Gastrocnemius medialis (tissue), 4 donors: Measurements from ENCODE around the gene NCCRP1. TPM values are rescaled to one million over a fixed set of nuclear protein-coding genes. Genes with fewer than 3 reads are reported as not detected.

Experiments used
- ATAC-seq, 2 donors: fragments of 150-250 bp; one replicate each; pipeline ENCODE4 v1.9.1; 2016
- DNase-seq, 2 donors: peaks; one replicate each; pipeline ENCODE4 v3.0.0-alpha.2; 2019
- H3K27ac ChIP-seq, 4 donors: fragments of 200-600 bp; sonication (generic); 1 replicate in 1 of 4; 2 replicates in 3 of 4; pipeline ENCODE4 v1.5.1; 2016 to 2018; ENCODE audit warnings: mild to moderate bottlenecking in 2 of 4, moderate library complexity in 1 of 4
- H3K27me3 ChIP-seq, 3 donors: fragments of 200-600 bp; sonication (generic) in 2 of 3; 1 replicate in 1 of 3; 2 replicates in 2 of 3; pipeline versions ENCODE4 v1.5.1 to v1.6.0; 2016 to 2019; ENCODE audit warnings: mild to moderate bottlenecking in 1 of 3, moderate library complexity in 1 of 3
- H3K36me3 ChIP-seq, 2 donors: fragments of 200-600 bp; sonication (generic) in 1 of 2; one replicate each; pipeline ENCODE4 v1.5.1; 2017 to 2018
- H3K4me1 ChIP-seq, 2 donors: fragments of 200-600 bp; sonication (generic) in 1 of 2; one replicate each; pipeline ENCODE4 v1.5.1; 2016 to 2017; ENCODE audit warnings: mild to moderate bottlenecking in 2 of 2
- H3K4me3 ChIP-seq, 4 donors: fragments of 200-600 bp; sonication (generic) in 3 of 4; 1 replicate in 1 of 4; 2 replicates in 3 of 4; pipeline ENCODE4 v1.5.1; 2016 to 2019; ENCODE audit warnings: mild to moderate bottlenecking in 2 of 4
- H3K9me3 ChIP-seq, 3 donors: fragments of 200-600 bp; sonication (generic) in 2 of 3; 1 replicate in 1 of 3; 2 replicates in 2 of 3; pipeline ENCODE4 v1.5.1; 2016 to 2019
- POLR2A ChIP-seq, 2 donors: fragments of 450-650 bp; IDR thresholded peaks; one replicate each; pipeline ENCODE4 v1.6.1; 2017; ENCODE audit warnings: antibody characterized with exemption in 2 of 2, mild to moderate bottlenecking in 2 of 2, moderate library complexity in 2 of 2
- in situ Hi-C, 4 donors: fragments of 200-750 bp; cut with MboI; loops; one replicate each; pipeline versions ENCODE4 v1.15.0 to v1.8.0; 2017; ENCODE audit warnings: low sequenced_read_pairs in 4 of 4
- intact Hi-C: fragments of 100-400 bp; cut with DNase I; formaldehyde crosslinking; loops from one replicate; pipeline ENCODE4 v1.15.1; 2023; ENCODE audit warnings: low total_unique reads
- total RNA-seq, 4 donors: library from RNA; depleted of rRNA; stranded (reverse); fragments of >200 nt; gene quantifications; one replicate each; pipeline versions ENCODE4 v1.1.0 to v1.2.3, GENCODE V29; 2016
- TF ChIP-seq, protein P1 (sequence below), 5 experiments: fragments of 450-650 bp in 3 of 5; fragments of 200-600 bp in 2 of 5; sonication (generic) in 2 of 5; IDR thresholded peaks in 4 of 5; conservative IDR thresholded peaks in 1 of 5; 1 replicate in 4 of 5; 2 replicates in 1 of 5; pipeline ENCODE4 v1.5.1; 2016 to 2019; ENCODE audit warnings: antibody characterized with exemption in 5 of 5, mild to moderate bottlenecking in 3 of 5, moderate library complexity in 3 of 5

Gene NCCRP1
- total RNA-seq, 4 donors from 2014 or later = not detected

DNA sequence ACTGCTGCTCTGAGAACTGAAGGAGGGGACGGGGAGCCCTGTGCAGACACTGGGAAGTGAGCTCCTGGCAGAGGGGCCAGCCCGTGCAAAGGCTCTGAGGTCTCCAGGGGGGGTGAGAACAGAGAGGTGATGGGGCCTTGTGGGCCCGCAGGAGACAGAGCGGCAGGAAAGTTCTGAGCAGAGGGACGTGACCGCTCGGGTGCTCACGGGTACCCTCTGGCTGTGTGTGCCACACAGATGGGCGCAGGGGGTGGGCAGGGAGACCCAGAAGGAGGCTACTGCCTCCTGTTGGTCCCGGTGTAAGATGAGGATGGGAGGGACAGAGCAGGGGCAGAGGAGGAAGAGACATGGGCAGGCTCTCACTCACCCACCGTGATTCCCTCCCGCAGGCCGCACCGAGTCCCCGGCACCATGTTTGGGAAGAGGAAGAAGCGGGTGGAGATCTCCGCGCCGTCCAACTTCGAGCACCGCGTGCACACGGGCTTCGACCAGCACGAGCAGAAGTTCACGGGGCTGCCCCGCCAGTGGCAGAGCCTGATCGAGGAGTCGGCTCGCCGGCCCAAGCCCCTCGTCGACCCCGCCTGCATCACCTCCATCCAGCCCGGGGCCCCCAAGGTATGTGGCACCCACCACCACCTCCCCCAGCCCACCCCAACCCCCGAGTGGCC is 27.5 kb upstream of the NCCRP1 start:
- DNase-seq (no peak), ATAC-seq (no peak)
- Histone ChIP-seq H3K9me3 (no peaks in the 10 kb centered on the region), H3K27me3 (no peaks in the 10 kb centered on the region), H3K27ac (no peak overlapping the region), H3K4me1 (no peaks in the 10 kb centered on the region), H3K4me3 (no peak overlapping the region), H3K36me3 (no peaks in the 10 kb centered on the region)
- in situ Hi-C loops = no loop called here
- intact Hi-C loops = no loop called here
- TF ChIP-seq, protein P1, sequence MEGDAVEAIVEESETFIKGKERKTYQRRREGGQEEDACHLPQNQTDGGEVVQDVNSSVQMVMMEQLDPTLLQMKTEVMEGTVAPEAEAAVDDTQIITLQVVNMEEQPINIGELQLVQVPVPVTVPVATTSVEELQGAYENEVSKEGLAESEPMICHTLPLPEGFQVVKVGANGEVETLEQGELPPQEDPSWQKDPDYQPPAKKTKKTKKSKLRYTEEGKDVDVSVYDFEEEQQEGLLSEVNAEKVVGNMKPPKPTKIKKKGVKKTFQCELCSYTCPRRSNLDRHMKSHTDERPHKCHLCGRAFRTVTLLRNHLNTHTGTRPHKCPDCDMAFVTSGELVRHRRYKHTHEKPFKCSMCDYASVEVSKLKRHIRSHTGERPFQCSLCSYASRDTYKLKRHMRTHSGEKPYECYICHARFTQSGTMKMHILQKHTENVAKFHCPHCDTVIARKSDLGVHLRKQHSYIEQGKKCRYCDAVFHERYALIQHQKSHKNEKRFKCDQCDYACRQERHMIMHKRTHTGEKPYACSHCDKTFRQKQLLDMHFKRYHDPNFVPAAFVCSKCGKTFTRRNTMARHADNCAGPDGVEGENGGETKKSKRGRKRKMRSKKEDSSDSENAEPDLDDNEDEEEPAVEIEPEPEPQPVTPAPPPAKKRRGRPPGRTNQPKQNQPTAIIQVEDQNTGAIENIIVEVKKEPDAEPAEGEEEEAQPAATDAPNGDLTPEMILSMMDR (IDR thresholded peaks at IDR 0.05 in 4 of 5, conservative IDR thresholded peaks at IDR 0.05 in 1 of 5) = no peak
- no peak for TF ChIP-seq POLR2A (IDR thresholded peaks at IDR 0.05)

DNA sequence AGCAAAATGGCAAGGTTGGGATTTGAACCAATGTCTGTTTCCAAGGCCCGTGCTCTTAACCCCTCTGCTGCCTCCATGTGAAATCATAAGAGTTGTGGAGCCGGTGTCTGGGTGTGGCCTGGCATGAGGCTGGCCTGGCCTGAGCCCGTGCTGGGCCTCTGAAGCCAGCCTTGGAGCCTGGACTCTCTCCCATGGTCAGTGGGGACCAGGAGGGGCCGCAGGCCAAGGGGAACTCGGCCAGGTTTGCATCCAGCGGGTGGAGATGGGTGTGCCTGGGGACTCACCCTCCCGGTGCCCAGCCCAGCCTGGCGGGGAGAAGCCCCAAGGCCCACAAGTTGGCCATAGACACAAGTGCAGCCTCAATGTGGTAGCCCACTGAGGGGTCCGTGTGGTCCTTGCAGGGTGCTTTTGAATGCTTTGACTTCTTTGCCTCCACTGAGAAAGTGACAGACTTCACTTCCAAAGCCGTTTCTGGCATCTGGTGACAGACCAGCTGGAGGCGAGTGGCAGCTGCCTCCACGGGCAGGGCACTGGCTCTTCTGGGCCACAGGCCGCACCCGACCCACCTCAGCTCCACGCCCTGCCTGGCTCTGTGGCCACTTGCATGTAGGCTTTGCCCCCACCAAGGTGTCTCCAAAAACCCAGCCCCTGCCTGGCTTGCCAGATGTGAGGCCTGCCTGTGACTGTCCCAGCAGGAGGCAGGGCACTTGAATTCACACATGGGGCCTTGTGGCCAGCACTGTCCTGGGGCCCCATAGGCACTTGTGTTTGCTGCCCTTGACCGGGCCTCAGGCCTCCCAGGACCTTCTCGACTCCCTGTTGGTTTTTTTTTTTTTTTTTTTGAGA is 26.2 kb upstream of the NCCRP1 start:
- TF ChIP-seq, protein P1 (IDR thresholded peaks at IDR 0.05 in 4 of 5, conservative IDR thresholded peaks at IDR 0.05 in 1 of 5) = no peak
- no peak for TF ChIP-seq POLR2A (IDR thresholded peaks at IDR 0.05)
- in situ Hi-C loops = no loop called here
- ATAC-seq = no peak
- Histone ChIP-seq H3K27me3 (no peaks in the 10 kb centered on the region), H3K36me3 (no peaks in the 10 kb centered on the region), H3K4me3 (no peak overlapping the region), H3K27ac (no peak overlapping the region), H3K4me1 (no peaks in the 10 kb centered on the region), H3K9me3 (no peaks in the 10 kb centered on the region)
- intact Hi-C loops = no loop called here
- DNase-seq = no peak

DNA sequence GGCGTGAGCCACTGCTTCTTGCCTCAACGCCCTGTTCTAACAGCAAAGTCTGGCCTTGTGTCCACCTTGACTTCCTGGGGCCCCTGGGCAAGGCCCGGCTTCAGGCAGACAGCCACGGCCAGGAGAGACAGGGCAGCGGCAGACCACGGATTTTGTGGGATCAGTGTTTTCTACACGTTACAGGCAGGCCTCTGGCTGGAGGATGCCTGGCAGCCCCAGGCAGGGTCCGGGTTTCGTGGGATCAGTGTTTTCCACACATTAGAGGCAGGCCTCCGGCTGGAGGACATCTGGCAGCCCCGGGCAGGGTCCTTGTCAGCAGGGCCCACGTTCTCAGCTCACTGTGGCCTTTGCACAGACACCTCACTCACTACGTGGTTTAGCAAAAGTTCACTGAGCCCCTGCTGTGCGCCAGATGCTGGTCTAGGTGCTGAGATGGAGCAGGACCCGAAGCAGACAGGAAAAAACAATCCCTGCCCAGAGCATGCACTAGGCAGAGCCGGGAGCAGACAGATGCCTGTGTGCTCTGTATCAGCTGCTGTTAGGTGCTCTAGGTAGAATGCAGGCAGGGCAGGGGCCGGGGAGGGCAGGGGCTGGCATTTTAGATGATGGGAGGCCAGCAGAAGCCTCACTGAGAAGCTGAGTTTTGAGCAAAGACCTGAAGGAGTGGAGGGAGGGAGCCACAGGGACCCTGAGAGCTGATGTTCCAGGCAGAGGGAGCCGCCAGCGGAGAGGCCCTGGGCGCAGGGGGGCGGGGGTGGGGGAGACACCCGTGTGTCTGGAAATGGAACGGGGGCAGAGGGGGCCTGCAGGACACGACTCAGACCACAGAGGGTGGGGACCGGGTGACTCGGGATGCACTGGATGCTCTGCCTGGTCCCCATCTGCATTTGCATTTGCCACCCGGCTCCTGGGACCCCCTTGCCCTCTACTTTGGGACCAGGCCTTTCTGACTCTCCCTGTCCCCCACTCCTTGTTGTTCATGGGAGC is 25.0 kb upstream of the NCCRP1 start:
- Histone ChIP-seq H3K4me3 (no peak overlapping the region), H3K36me3 (peaks cover 0 to 3% of the 10 kb centered on the region in 2 donors), H3K27ac (no peak overlapping the region), H3K9me3 (no peaks in the 10 kb centered on the region), H3K4me1 (no peaks in the 10 kb centered on the region), H3K27me3 (no peaks in the 10 kb centered on the region)
- DNase-seq = no peak
- no peak for ATAC-seq
- TF ChIP-seq, protein P1 (IDR thresholded peaks at IDR 0.05 in 4 of 5, conservative IDR thresholded peaks at IDR 0.05 in 1 of 5) = no peak
- TF ChIP-seq POLR2A (IDR thresholded peaks at IDR 0.05) = no peak
- intact Hi-C loops = no loop called here
- in situ Hi-C loops = no loop called here

DNA sequence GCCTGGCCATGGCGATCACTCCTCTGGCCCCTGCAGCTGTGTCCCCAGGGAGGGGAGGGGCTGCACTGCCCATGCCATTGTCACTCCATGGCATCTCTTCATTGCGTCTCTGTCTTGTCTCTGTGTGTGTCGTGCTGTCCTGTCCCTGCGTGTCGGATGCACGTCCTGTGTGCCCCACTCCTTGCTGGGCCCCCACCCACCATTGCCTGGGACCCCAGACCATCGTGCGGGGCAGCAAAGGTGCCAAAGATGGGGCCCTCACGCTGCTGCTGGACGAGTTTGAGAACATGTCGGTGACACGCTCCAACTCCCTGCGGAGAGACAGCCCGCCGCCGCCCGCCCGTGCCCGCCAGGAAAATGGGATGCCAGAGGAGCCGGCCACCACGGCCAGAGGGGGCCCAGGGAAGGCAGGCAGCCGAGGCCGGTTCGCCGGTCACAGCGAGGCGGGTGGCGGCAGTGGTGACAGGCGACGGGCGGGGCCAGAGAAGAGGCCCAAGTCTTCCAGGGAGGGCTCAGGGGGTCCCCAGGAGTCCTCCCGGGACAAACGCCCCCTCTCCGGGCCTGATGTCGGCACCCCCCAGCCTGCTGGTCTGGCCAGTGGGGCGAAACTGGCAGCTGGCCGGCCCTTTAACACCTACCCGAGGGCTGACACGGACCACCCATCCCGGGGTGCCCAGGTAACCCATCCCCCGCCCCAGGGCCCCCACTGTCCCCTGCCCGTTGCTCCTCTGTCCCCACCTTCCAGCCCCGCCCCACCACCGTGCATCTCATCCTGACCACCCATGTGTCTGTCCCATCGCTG is 23.9 kb upstream of the NCCRP1 start:
- in situ Hi-C loops (no loop called here), intact Hi-C loops (no loop called here)
- Histone ChIP-seq H3K27ac (no peak overlapping the region), H3K4me3 (no peak overlapping the region), H3K4me1 (no peaks in the 10 kb centered on the region), H3K36me3 (peaks cover 0 to 13% of the 10 kb centered on the region in 2 donors), H3K9me3 (no peaks in the 10 kb centered on the region), H3K27me3 (no peaks in the 10 kb centered on the region)
- no peak for ATAC-seq
- DNase-seq = no peak
- TF ChIP-seq, protein P1 (IDR thresholded peaks at IDR 0.05 in 4 of 5, conservative IDR thresholded peaks at IDR 0.05 in 1 of 5) = no peak
- no peak for TF ChIP-seq POLR2A (IDR thresholded peaks at IDR 0.05)
